Ovary (tissue), 9 donors: ENCODE results near the gene KIZ. TPM values are rescaled to one million over a fixed set of nuclear protein-coding genes. Genes with fewer than 3 reads are reported as not detected.

ENCODE experiments used
- DNase-seq, 5 donors: peaks; one replicate each; pipeline ENCODE4 v3.0.0-alpha.2; 2019 to 2020
- H3K27ac ChIP-seq, 2 donors: fragments of 200-600 bp; one replicate each; pipeline versions ENCODE4 v1.5.1 to v1.8.0; 2019 to 2022
- H3K27me3 ChIP-seq: fragments of 200-600 bp; one replicate; pipeline ENCODE4 v1.8.0; 2022
- H3K36me3 ChIP-seq: fragments of 200-600 bp; sonication (generic); one replicate; pipeline ENCODE4 v1.5.1; 2019
- H3K4me1 ChIP-seq: one replicate; pipeline ENCODE4 v1.8.1; 2013; ENCODE audit warnings: mild to moderate bottlenecking, moderate library complexity; ENCODE audit not compliant: insufficient read depth
- H3K4me3 ChIP-seq: fragments of 200-600 bp; sonication (generic); one replicate; pipeline ENCODE4 v1.5.1; 2017
- H3K9me3 ChIP-seq, 2 donors: fragments of 200-600 bp in 1 of 2; sonication (generic) in 1 of 2; one replicate each; pipeline versions ENCODE4 v1.5.1 to v1.8.1; 2013 to 2019; ENCODE audit warnings: mild to moderate bottlenecking in 1 of 2, moderate library complexity in 1 of 2
- EP300 ChIP-seq: sonication (generic); formaldehyde crosslinking; IDR thresholded peaks from one replicate; pipeline ENCODE4 v1.6.1; 2017; ENCODE audit warnings: antibody characterized with exemption
- POLR2A ChIP-seq: fragments of 450-650 bp; IDR thresholded peaks from one replicate; pipeline ENCODE4 v1.6.1; 2017; ENCODE audit warnings: antibody characterized with exemption, mild to moderate bottlenecking, moderate library complexity
- WGBS, 3 donors: extraction: QIAGEN DNeasy Blood & Tissue Kit in 1 of 3; methylation state at CpG; one replicate each; pipeline versions ENCODE4 v1.1.5 to v1.1.7; 2013 to 2017; 5-methylcytosine and 5-hydroxymethylcytosine counted together
- intact Hi-C, 4 donors: fragments of 100-400 bp; cut with DNase I; formaldehyde crosslinking; loops; one replicate each; pipeline versions ENCODE4 v1.11.0 to v1.15.1; 2022 to 2023
- polyA plus RNA-seq, 2 donors: library from polyadenylated mRNA; stranded (reverse); fragments of 200-250 nt in 1 of 2; fragments of 350-450 nt in 1 of 2; fragmentation: Illumina TruSeq in 1 of 2; extraction: RNeasy Lipid Tissue Mini Kit (QIAGEN cat#74804) in 1 of 2; gene quantifications; one replicate each; pipeline ENCODE4 v1.2.3, GENCODE V29; 2013 to 2014
- total RNA-seq, 7 donors: library from RNA; depleted of rRNA in 2 of 7; stranded (reverse); fragments of >200 nt in 2 of 7; fragmentation: NEBNext Ultra II Directional in 3 of 7; extraction: Animal tissue kit (Norgen Biotek cat#: 25700) in 3 of 7; gene quantifications; one replicate each; pipeline versions ENCODE4 v1.1.0 to v1.2.4, GENCODE V29; 2016 to 2023
- TF ChIP-seq, protein P1 (sequence below), 3 donors: fragments of 450-650 bp in 2 of 3; fragments of 200-600 bp in 1 of 3; IDR thresholded peaks; one replicate each; pipeline versions ENCODE4 v1.5.1 to v1.8.0; 2016 to 2022; ENCODE audit warnings: antibody characterized with exemption in 3 of 3, mild to moderate bottlenecking in 1 of 3
- donor health status: DM: no; HTN: no; CAD: no; lungs with moderate emphysema.
- donor health status: DM: no; HTN: no; CAD: no.
- donor health status: Bipolar disorder and iron deficiency.
- donor health status: DM: yes; HTN: yes; CAD: no.
- donor health status: DM: no; HTN: no; CAD: no.
- donor health status: DM: yes; HTN: yes; CAD: no.

Gene KIZ
- total and polyA plus RNA-seq, 9 donors, result 20.5 to 59.5 (median 42.1) TPM

DNA sequence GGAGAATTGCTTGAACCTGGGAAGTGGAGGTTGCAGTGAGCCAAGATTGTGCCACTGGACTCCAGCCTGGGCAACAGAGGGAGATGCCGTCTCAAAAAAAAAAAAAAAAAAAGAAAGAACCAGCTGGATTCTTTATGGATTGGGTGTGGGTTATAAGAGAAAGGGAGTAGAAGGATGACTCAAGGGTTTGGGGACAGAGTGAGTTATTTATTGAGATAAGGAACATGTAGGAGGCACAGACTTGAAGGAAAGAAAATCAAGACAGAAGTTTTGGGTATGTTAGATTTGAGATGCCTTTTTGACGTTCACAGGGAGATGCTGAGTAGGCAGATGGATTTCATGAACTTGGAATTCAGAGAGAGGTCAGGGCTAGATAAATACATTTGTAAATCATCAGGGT, 47.6 kb downstream of the KIZ start:
- WGBS, 3 donors, result 9 to 19% (median 14%) methylated on average over 2 of the region's 2 CpGs
- Histone ChIP-seq H3K27ac (peak overlapping the region in 1 of 2 donors; percentile 32), H3K27me3 (no peaks in the 10 kb centered on the region), H3K36me3 (no peaks in the 10 kb centered on the region), H3K9me3 (no peaks in the 10 kb centered on the region), H3K4me1 (peaks cover 4% of the 10 kb centered on the region), H3K4me3 (no peak overlapping the region)
- intact Hi-C loops, result no loop called here
- no peak for DNase-seq
- TF ChIP-seq POLR2A (no peak), EP300 (no peak)
- TF ChIP-seq, protein P1, sequence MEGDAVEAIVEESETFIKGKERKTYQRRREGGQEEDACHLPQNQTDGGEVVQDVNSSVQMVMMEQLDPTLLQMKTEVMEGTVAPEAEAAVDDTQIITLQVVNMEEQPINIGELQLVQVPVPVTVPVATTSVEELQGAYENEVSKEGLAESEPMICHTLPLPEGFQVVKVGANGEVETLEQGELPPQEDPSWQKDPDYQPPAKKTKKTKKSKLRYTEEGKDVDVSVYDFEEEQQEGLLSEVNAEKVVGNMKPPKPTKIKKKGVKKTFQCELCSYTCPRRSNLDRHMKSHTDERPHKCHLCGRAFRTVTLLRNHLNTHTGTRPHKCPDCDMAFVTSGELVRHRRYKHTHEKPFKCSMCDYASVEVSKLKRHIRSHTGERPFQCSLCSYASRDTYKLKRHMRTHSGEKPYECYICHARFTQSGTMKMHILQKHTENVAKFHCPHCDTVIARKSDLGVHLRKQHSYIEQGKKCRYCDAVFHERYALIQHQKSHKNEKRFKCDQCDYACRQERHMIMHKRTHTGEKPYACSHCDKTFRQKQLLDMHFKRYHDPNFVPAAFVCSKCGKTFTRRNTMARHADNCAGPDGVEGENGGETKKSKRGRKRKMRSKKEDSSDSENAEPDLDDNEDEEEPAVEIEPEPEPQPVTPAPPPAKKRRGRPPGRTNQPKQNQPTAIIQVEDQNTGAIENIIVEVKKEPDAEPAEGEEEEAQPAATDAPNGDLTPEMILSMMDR (IDR thresholded peaks at IDR 0.05), result no peak

GRCh38 chr20:21174516-21175239, 48.8 kb downstream of the KIZ start:
- 73 to 76% (median 76%) methylated on average over 2 of the region's 2 CpGs for WGBS, 3 donors
- H3K27me3 ChIP-seq, result no peaks in the 10 kb centered on the region
- intact Hi-C loops, result no loop called here
- H3K4me3 ChIP-seq, result no peak overlapping the region
- peaks cover 4% of the 10 kb centered on the region for H3K4me1 ChIP-seq
- peak overlapping the region in 1 of 2 donors; percentile 32 for H3K27ac ChIP-seq
- no peaks in the 10 kb centered on the region for H3K9me3 ChIP-seq
- TF ChIP-seq POLR2A (no peak), EP300 (no peak)
- TF ChIP-seq, protein P1 (IDR thresholded peaks at IDR 0.05), result no peak
- no peaks in the 10 kb centered on the region for H3K36me3 ChIP-seq
- DNase-seq, result no peak

- TF ChIP-seq EP300, result no peak
- no peak overlapping the region for H3K4me3 ChIP-seq
- H3K36me3 ChIP-seq, result no peaks in the 10 kb centered on the region
- H3K27ac ChIP-seq, result peak overlapping the region in 1 of 2 donors; percentile 32
- H3K4me1 ChIP-seq, result peaks cover 4% of the 10 kb centered on the region
- no peaks in the 10 kb centered on the region for H3K9me3 ChIP-seq
- no peak for DNase-seq
- intact Hi-C loops, result no loop called here
- no peaks in the 10 kb centered on the region for H3K27me3 ChIP-seq
Measured at GRCh38 chr20:21175433-21175832, 49.6 kb downstream of the KIZ start.

DNA sequence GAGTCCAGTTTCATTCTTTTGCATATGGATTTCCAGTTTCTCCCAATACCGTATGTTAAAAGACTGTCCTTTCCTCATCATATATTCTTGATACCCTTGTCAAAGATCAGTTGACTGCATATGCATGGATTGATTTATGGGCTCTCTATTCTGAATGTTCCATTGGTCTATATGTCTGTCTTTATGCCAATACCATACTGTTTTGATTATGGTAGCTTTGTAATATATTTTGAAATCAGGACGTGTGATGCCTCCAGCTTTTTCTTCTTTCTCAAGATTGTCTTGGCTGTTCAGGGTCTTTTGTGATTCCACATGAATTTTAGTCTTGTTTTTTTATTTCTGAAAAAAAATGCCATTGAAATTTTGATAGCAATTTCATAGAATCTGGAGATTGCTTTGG, 51.9 kb downstream of the KIZ start:
- Histone ChIP-seq H3K36me3 (no peaks in the 10 kb centered on the region), H3K4me1 (peaks cover 6% of the 10 kb centered on the region), H3K4me3 (no peak overlapping the region), H3K27me3 (no peaks in the 10 kb centered on the region), H3K9me3 (no peaks in the 10 kb centered on the region), H3K27ac (no peak overlapping the region)
- no peak for TF ChIP-seq POLR2A
- TF ChIP-seq, protein P1 (IDR thresholded peaks at IDR 0.05), result no peak
- no peak for TF ChIP-seq EP300
- no peak for DNase-seq
- WGBS, 3 donors, result 92 to 95% (median 92%) methylated on average over 2 of the region's 2 CpGs
- intact Hi-C loops, result no loop called here

DNA sequence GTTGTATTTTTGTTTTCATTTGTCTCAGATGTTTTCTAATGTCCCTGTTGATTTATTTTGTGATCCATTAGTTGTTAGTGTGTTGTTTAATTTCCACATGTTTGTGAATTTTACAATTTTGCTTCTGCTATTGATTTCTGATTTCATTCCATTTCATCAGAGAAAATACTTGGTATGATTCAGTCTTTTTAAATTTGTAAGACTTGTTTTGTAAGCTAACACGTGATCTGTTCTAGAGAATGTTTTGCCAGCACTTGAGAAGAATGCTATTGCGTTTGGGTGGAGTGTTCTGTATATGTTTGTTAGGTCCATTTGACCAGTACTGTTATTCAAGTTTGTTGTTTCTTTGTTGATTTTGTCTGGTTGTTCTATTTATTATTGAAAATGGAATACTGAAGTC, 53.9 kb downstream of the KIZ start:
- H3K4me1 ChIP-seq, result peaks cover 2% of the 10 kb centered on the region
- no peak overlapping the region for H3K4me3 ChIP-seq
- no peak overlapping the region for H3K27ac ChIP-seq
- 29 to 42% (median 39%) methylated on average over 2 of the region's 2 CpGs for WGBS, 3 donors
- no peaks in the 10 kb centered on the region for H3K27me3 ChIP-seq
- intact Hi-C loops, result no loop called here
- no peak for TF ChIP-seq EP300
- TF ChIP-seq POLR2A, result no peak
- TF ChIP-seq, protein P1 (IDR thresholded peaks at IDR 0.05), result no peak
- H3K36me3 ChIP-seq, result no peaks in the 10 kb centered on the region
- no peaks in the 10 kb centered on the region for H3K9me3 ChIP-seq
- DNase-seq, result no peak
